ENCODE measurements around the gene NEDD4.
"Not testable (repeated sequence)": the region's sequence is repeated elsewhere in the genome, so short reads cannot be mapped to it uniquely, and the experiment has no call there.

NEDD4 gene

GRCh38 chr15:55879181-55879580 is 114.2 kb downstream of the NEDD4 start:
- DNase-seq, result no peak

GRCh38 chr15:55873024-55873720 is 120.2 kb downstream of the NEDD4 start:
- no peak for DNase-seq

- peak; percentile 11 for DNase-seq
These were observed 120.9 kb downstream of the NEDD4 start for GRCh38 chr15:55872471-55872870.

GRCh38 chr15:55869660-55870059 is 123.8 kb downstream of the NEDD4 start:
- DNase-seq, result no peak

- no peak for DNase-seq
These were observed 124.7 kb downstream of the NEDD4 start for GRCh38 chr15:55868707-55869106.

- DNase-seq, result not testable (repeated sequence)
These were observed 125.1 kb downstream of the NEDD4 start for GRCh38 chr15:55868291-55868690.

GRCh38 chr15:55863911-55864310 is 129.5 kb downstream of the NEDD4 start:
- DNase-seq, result no peak

- DNase-seq, result no peak
These were observed 132.3 kb downstream of the NEDD4 start for GRCh38 chr15:55861115-55861514.

GRCh38 chr15:55860468-55860867 is 132.9 kb downstream of the NEDD4 start:
- no peak for DNase-seq

GRCh38 chr15:55859681-55860080 is 133.7 kb downstream of the NEDD4 start:
- no peak for DNase-seq

GRCh38 chr15:55858661-55859060 is 134.8 kb downstream of the NEDD4 start:
- DNase-seq, result no peak

GRCh38 chr15:55856506-55857164 is 136.8 kb downstream of the NEDD4 start:
- DNase-seq, result no peak

- no peak for DNase-seq
These were observed 140.3 kb downstream of the NEDD4 start for GRCh38 chr15:55853134-55853533.

- peak; percentile 83 for DNase-seq
These were observed 147.2 kb downstream of the NEDD4 start for GRCh38 chr15:55846116-55846707.

- not testable (repeated sequence) for DNase-seq
These were observed 150.5 kb downstream of the NEDD4 start for GRCh38 chr15:55842897-55843296.

- DNase-seq, result no peak
These were observed 157.5 kb downstream of the NEDD4 start for GRCh38 chr15:55835866-55836265.

GRCh38 chr15:55834331-55834730 is 159.1 kb downstream of the NEDD4 start:
- no peak for DNase-seq

GRCh38 chr15:55829826-55830225 is 163.6 kb downstream of the NEDD4 start:
- DNase-seq, result peak; percentile 42

- DNase-seq, result no peak
These were observed 165.5 kb downstream of the NEDD4 start for GRCh38 chr15:55827955-55828354.

- no peak for DNase-seq
These were observed 166.2 kb downstream of the NEDD4 start for GRCh38 chr15:55827204-55827603.

- DNase-seq, result no peak
These were observed 168.4 kb downstream of the NEDD4 start for GRCh38 chr15:55824857-55825613.

GRCh38 chr15:55823699-55824340 is 169.6 kb downstream of the NEDD4 start:
- no peak for DNase-seq

GRCh38 chr15:55823191-55823670 is 170.2 kb downstream of the NEDD4 start:
- no peak for DNase-seq
